Dendritic cell treated with granulocyte-macrophage colony-stimulating factor and Interleukin-4, amounts not matched to agents 40 ng/mL and 50 ng/mL, for 4 days (primary cell): Measurements from ENCODE around the gene VPS37D.

Experiments used
- H3K27ac Mint-ChIP-seq: one replicate; pipeline ENCODE4 v1.8.0; 2022; ENCODE audit warnings: mild to moderate bottlenecking, mixed read lengths
- H3K27me3 Mint-ChIP-seq: one replicate; pipeline ENCODE4 v1.8.0; 2022; ENCODE audit warnings: mild to moderate bottlenecking, mixed read lengths
- H3K36me3 Mint-ChIP-seq: one replicate; pipeline ENCODE4 v1.8.0; 2022; ENCODE audit warnings: low read depth, mixed read lengths
- H3K4me1 Mint-ChIP-seq: one replicate; pipeline ENCODE4 v1.8.0; 2022; ENCODE audit warnings: low read depth, mixed read lengths
- H3K4me3 Mint-ChIP-seq: one replicate; pipeline ENCODE4 v1.8.0; 2022; ENCODE audit warnings: mild to moderate bottlenecking, moderate library complexity, mixed read lengths
- H3K9me3 Mint-ChIP-seq: one replicate; pipeline ENCODE4 v1.8.0; 2022; ENCODE audit warnings: mixed read lengths
- intact Hi-C: fragments of 100-400 bp; cut with micrococcal nuclease; formaldehyde crosslinking; loops from one replicate; pipeline ENCODE4 v1.15.0; 2022

Gene VPS37D

GRCh38 chr7:73680501-73680900, 12.9 kb downstream of the VPS37D start:
- H3K4me1 Mint-ChIP-seq: peaks cover 36% of the 10 kb centered on the region
- H3K4me3 Mint-ChIP-seq: no peak overlapping the region
- intact Hi-C loops: no loop called here
- H3K36me3 Mint-ChIP-seq: peaks cover 50% of the 10 kb centered on the region
- H3K27me3 Mint-ChIP-seq: peaks cover 6% of the 10 kb centered on the region
- no peaks in the 10 kb centered on the region for H3K9me3 Mint-ChIP-seq
- no peak overlapping the region for H3K27ac Mint-ChIP-seq

GRCh38 chr7:73681031-73681430, 13.4 kb downstream of the VPS37D start:
- intact Hi-C loops: no loop called here
- Mint-ChIP-seq H3K9me3 (no peaks in the 10 kb centered on the region), H3K36me3 (peaks cover 55% of the 10 kb centered on the region), H3K4me3 (no peak overlapping the region), H3K27ac (no peak overlapping the region), H3K4me1 (peaks cover 36% of the 10 kb centered on the region), H3K27me3 (peaks cover 6% of the 10 kb centered on the region)

- Mint-ChIP-seq H3K27me3 (no peaks in the 10 kb centered on the region), H3K4me1 (peaks cover 36% of the 10 kb centered on the region), H3K9me3 (no peaks in the 10 kb centered on the region), H3K36me3 (peaks cover 65% of the 10 kb centered on the region), H3K4me3 (peak overlapping the region; percentile 94), H3K27ac (peak overlapping the region; percentile 95)
- intact Hi-C loops: loop anchor here (1.0 to 2.0 kb wide), 3 partner anchors 15 to 56 kb away; partner anchors contain the start of genes ABHD11, STX1A and VPS37D
These were observed 15.1 kb downstream of the VPS37D start for GRCh38 chr7:73682745-73683055.

GRCh38 chr7:73683056-73683787, 15.6 kb downstream of the VPS37D start, which contains the start of the genes BUD23 and DNAJC30:
Gene BUD23, plus strand, starts transcription at chr7:73683597. Its CDS starts 29 bp downstream, at chr7:73683626.
Gene DNAJC30, minus strand, starts transcription at chr7:73683453. Its CDS starts 30 bp downstream, at chr7:73683423.
- intact Hi-C loops: loop anchor here (1.0 to 2.0 kb wide), 3 partner anchors 16 to 56 kb away; partner anchors contain the start of genes ABHD11, STX1A and VPS37D
- peak within 1 kb of the TSS; percentile 94 for H3K4me3 Mint-ChIP-seq
- peak within 1 kb of the TSS; percentile 95 for H3K27ac Mint-ChIP-seq
- H3K4me1 Mint-ChIP-seq: peaks cover 36% of the 10 kb centered on the region
- peaks cover 65% of the 10 kb centered on the region for H3K36me3 Mint-ChIP-seq
- H3K9me3 Mint-ChIP-seq: no peaks in the 10 kb centered on the region
- H3K27me3 Mint-ChIP-seq: no peaks in the 10 kb centered on the region

- Mint-ChIP-seq H3K4me1 (peaks cover 43% of the 10 kb centered on the region), H3K4me3 (peak overlapping the region; percentile 94), H3K9me3 (no peaks in the 10 kb centered on the region), H3K36me3 (peaks cover 65% of the 10 kb centered on the region), H3K27me3 (no peaks in the 10 kb centered on the region), H3K27ac (peak overlapping the region; percentile 95)
- intact Hi-C loops: loop anchor here (1.0 to 2.0 kb wide), 3 partner anchors 17 to 55 kb away; partner anchors contain the start of genes ABHD11, STX1A and VPS37D
These were observed 16.4 kb downstream of the VPS37D start for GRCh38 chr7:73683788-73684693.

GRCh38 chr7:73685311-73685710, 17.7 kb downstream of the VPS37D start:
- Mint-ChIP-seq H3K36me3 (peaks cover 75% of the 10 kb centered on the region), H3K27me3 (no peaks in the 10 kb centered on the region), H3K4me3 (no peak overlapping the region), H3K4me1 (peaks cover 49% of the 10 kb centered on the region), H3K27ac (no peak overlapping the region), H3K9me3 (no peaks in the 10 kb centered on the region)
- intact Hi-C loops: no loop called here

GRCh38 chr7:73688288-73688687, 20.7 kb downstream of the VPS37D start:
- Mint-ChIP-seq H3K36me3 (peaks cover 86% of the 10 kb centered on the region), H3K27ac (no peak overlapping the region), H3K27me3 (no peaks in the 10 kb centered on the region), H3K9me3 (no peaks in the 10 kb centered on the region), H3K4me1 (peaks cover 50% of the 10 kb centered on the region), H3K4me3 (no peak overlapping the region)
- intact Hi-C loops: no loop called here

GRCh38 chr7:73690646-73691045, 23.0 kb downstream of the VPS37D start:
- Mint-ChIP-seq H3K9me3 (no peaks in the 10 kb centered on the region), H3K4me1 (peaks cover 51% of the 10 kb centered on the region), H3K36me3 (peaks cover 96% of the 10 kb centered on the region), H3K27ac (no peak overlapping the region), H3K4me3 (no peak overlapping the region), H3K27me3 (no peaks in the 10 kb centered on the region)
- intact Hi-C loops: no loop called here

- intact Hi-C loops: no loop called here
- peaks cover 89% of the 10 kb centered on the region for H3K36me3 Mint-ChIP-seq
- H3K27ac Mint-ChIP-seq: no peak overlapping the region
- peaks cover 23% of the 10 kb centered on the region for H3K4me1 Mint-ChIP-seq
- H3K27me3 Mint-ChIP-seq: no peaks in the 10 kb centered on the region
- H3K4me3 Mint-ChIP-seq: no peak overlapping the region
- H3K9me3 Mint-ChIP-seq: no peaks in the 10 kb centered on the region
These were observed 28.7 kb downstream of the VPS37D start for GRCh38 chr7:73696372-73696771.

GRCh38 chr7:73698410-73698809, 30.8 kb downstream of the VPS37D start:
- H3K4me1 Mint-ChIP-seq: peaks cover 18% of the 10 kb centered on the region
- peaks cover 20% of the 10 kb centered on the region for H3K27me3 Mint-ChIP-seq
- no peak overlapping the region for H3K4me3 Mint-ChIP-seq
- intact Hi-C loops: no loop called here
- H3K9me3 Mint-ChIP-seq: no peaks in the 10 kb centered on the region
- no peak overlapping the region for H3K27ac Mint-ChIP-seq
- peaks cover 80% of the 10 kb centered on the region for H3K36me3 Mint-ChIP-seq

- Mint-ChIP-seq H3K9me3 (no peaks in the 10 kb centered on the region), H3K27ac (no peak overlapping the region), H3K36me3 (peaks cover 69% of the 10 kb centered on the region), H3K4me1 (peaks cover 18% of the 10 kb centered on the region), H3K27me3 (peaks cover 30% of the 10 kb centered on the region), H3K4me3 (no peak overlapping the region)
- intact Hi-C loops: no loop called here
These were observed 31.9 kb downstream of the VPS37D start for GRCh38 chr7:73699370-73700068.

GRCh38 chr7:73700069-73700423, 32.4 kb downstream of the VPS37D start:
- Mint-ChIP-seq H3K27me3 (peaks cover 35% of the 10 kb centered on the region), H3K36me3 (peaks cover 64% of the 10 kb centered on the region), H3K9me3 (no peaks in the 10 kb centered on the region), H3K27ac (no peak overlapping the region), H3K4me1 (peaks cover 15% of the 10 kb centered on the region), H3K4me3 (no peak overlapping the region)
- intact Hi-C loops: no loop called here

- Mint-ChIP-seq H3K36me3 (peaks cover 58% of the 10 kb centered on the region), H3K4me3 (no peak overlapping the region), H3K9me3 (no peaks in the 10 kb centered on the region), H3K27ac (no peak overlapping the region), H3K27me3 (peaks cover 41% of the 10 kb centered on the region), H3K4me1 (peaks cover 15% of the 10 kb centered on the region)
- intact Hi-C loops: no loop called here
These were observed 33.0 kb downstream of the VPS37D start for GRCh38 chr7:73700581-73701134.
